Measurements from ENCODE around the gene C13orf42.

The C13orf42 gene

DNA sequence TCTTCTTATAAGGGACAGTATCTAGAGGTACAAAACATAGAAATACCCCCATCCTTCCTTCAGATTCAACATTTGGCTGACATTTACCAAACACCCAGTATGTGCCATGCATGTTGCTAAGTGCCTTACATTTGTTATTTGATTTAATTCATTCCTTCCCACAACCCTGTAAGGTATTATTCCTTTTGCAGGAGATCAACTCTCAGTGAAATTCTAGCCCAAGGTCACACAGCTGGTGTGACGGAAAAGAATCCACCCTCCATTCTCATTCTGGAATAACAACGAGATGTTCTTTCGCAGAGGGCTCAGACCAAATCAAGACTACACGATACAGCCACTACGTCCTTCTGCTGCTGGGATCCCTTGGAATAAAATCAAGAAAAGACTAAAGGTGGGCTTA, 67.8 kb downstream of the C13orf42 start:
- DNase-seq (ENCODE audit: low spot score): no peak
- H3K27ac ChIP-seq: no peak overlapping the region
- TF ChIP-seq, protein P1, sequence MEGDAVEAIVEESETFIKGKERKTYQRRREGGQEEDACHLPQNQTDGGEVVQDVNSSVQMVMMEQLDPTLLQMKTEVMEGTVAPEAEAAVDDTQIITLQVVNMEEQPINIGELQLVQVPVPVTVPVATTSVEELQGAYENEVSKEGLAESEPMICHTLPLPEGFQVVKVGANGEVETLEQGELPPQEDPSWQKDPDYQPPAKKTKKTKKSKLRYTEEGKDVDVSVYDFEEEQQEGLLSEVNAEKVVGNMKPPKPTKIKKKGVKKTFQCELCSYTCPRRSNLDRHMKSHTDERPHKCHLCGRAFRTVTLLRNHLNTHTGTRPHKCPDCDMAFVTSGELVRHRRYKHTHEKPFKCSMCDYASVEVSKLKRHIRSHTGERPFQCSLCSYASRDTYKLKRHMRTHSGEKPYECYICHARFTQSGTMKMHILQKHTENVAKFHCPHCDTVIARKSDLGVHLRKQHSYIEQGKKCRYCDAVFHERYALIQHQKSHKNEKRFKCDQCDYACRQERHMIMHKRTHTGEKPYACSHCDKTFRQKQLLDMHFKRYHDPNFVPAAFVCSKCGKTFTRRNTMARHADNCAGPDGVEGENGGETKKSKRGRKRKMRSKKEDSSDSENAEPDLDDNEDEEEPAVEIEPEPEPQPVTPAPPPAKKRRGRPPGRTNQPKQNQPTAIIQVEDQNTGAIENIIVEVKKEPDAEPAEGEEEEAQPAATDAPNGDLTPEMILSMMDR (IDR thresholded peaks at IDR 0.05): no peak
- no peak overlapping the region for H3K4me3 ChIP-seq

DNA sequence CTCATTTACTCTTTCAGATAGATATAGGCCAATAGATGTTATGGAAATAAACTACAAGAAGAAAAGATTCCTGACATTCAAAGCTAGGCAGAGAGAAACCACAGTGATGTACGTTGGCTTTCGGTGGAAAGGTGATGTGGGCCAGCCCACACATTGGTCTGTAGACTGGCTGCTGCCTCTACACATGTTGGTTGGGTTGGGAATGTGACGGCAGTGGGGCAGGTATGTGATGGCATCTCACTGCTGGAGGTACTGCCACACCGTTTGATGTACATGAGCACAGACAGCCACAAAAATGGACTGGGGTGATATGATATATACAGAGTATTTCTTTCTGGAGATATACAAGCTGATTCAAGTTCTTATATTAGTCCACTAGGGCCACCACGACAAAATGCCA, 69.4 kb downstream of the C13orf42 start:
- TF ChIP-seq, protein P1 (IDR thresholded peaks at IDR 0.05): no peak
- Histone ChIP-seq H3K4me3 (no peak overlapping the region), H3K27ac (no peak overlapping the region)
- no peak for DNase-seq (ENCODE audit: low spot score)

DNA sequence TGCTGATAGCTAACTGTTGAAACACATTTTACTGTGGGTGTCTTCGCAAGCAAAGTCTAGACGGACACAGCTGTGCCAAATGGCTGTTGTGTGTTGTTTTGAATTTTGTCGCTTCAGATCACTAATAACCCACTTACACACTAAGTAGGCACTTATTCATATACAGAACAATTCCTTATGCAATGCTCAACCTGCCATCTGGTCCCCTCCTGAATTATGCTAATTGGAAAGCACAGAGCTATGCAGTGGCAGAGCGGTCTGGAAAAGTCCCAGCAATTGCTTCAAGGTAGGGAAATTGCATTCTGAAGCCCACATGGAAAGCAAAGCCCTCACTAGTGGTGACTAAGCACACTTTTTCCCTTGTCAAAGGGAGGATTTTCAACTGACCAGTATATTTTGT, 69.9 kb downstream of the C13orf42 start:
- Histone ChIP-seq H3K4me3 (no peak overlapping the region), H3K27ac (no peak overlapping the region)
- DNase-seq (ENCODE audit: low spot score): no peak
- TF ChIP-seq, protein P1 (IDR thresholded peaks at IDR 0.05): no peak

DNA sequence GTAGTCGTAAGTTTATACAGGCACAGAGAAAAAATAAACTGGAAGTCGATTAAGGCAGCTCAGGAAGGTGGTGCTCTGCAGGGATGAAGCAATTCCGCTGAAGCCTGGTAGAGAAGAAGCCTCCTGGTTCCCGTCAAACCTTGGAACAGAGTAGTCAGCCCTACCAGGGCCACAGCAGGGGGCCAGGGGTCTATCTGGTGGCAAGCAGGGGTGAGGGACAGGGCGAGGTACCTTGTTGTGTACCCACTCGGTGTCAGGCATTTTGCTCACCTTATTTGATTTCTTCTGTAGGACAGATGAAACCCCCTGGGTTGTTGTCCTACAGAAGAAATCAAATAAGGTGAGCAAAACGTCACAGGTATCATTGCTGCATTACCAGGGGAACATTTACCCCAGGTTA, 70.6 kb downstream of the C13orf42 start:
- TF ChIP-seq, protein P1 (IDR thresholded peaks at IDR 0.05): no peak
- no peak for DNase-seq (ENCODE audit: low spot score)
- H3K27ac ChIP-seq: no peak overlapping the region
- no peak overlapping the region for H3K4me3 ChIP-seq

DNA sequence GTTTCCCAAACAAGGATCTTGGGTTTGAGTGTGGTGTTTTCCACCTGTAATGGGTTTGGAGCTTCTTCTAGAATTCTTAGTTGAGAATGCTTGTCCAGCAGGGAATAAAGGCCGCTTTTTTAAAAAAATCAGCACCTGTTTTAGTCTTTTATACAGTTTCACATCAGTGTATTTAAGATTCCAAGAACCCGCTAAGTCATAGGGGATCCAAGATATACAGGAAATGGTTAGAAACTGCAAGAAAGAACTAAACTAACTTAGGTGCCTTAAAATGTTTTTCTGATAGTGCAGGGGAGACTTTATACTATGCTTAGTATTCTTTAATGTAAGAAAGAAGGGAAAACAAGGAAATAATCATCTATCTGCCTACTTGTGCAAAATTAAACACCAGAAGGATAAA, 74.7 kb downstream of the C13orf42 start:
- Histone ChIP-seq H3K4me3 (no peak overlapping the region), H3K27ac (no peak overlapping the region)
- TF ChIP-seq, protein P1 (IDR thresholded peaks at IDR 0.05): no peak
- DNase-seq (ENCODE audit: low spot score): no peak

DNA sequence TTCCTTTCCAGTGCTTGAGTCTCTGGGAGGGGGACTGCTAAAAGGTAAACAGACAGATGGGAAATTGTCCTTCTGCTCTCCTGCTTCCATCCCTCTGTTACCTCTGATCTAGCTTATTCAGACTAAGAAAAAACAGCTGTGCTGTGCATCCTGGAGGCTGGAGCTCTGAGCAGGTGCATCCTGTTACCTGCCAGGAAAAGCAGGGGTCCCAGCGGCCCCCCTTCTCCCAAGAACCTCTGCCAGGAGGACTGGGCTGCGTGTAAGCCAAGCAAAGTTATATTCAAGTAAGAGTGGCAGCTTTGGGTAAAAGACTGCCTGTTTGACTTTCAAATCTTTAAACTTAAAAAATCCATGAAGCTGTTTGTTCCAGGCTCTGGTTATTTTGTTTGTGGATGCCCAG, 75.1 kb downstream of the C13orf42 start:
- no peak for DNase-seq (ENCODE audit: low spot score)
- TF ChIP-seq, protein P1 (IDR thresholded peaks at IDR 0.05): no peak
- Histone ChIP-seq H3K27ac (no peak overlapping the region), H3K4me3 (no peak overlapping the region)

DNA sequence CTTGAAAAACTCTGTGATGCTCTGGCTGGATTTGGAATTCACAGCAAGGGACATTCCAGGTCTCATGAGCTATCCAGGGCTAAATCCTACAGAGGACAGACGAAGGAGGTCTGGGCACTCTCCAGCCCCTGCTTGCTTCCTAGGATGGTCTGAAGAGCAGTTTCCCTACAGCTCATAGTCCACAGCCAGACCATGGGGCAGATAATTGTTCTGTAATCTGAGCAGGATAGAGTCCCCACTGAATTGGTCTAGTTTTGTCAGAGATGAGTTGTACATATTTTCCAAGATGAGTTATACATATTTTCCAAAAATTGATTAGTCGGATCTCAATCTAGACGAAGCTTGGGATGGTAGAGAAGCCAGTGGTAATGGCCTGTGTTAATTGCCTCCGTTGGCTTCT, 75.6 kb downstream of the C13orf42 start:
- DNase-seq (ENCODE audit: low spot score): no peak
- TF ChIP-seq, protein P1 (IDR thresholded peaks at IDR 0.05): no peak
- no peak overlapping the region for H3K27ac ChIP-seq
- no peak overlapping the region for H3K4me3 ChIP-seq
